Inflammatory macrophage treated with lipopolysaccharide for 4 hours (primary cell): ENCODE results near the gene WDR41.

Source experiments
- DNase-seq: peaks from one replicate; pipeline ENCODE4 v3.0.0-alpha.2; 2020

The WDR41 gene

DNA sequence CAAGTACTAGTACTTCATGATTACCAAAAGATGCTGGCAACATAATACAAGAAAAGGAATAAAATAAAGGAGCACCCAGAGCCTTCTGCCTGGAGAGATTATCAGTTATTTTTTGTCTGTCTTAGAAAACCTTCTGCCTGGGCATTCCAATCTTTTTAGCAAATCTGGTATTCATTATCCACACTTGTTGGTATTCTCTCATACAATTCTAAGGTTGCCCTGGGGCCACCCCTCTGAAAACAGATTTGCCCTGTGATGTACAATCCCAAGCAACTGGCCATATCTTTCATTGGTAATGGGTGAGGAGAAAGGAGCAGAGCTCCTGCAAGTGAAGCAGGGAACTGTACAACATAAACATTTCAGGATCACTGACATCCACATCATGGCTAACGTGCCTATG is 47.8 kb downstream of the WDR41 start:
- no peak for DNase-seq

DNA sequence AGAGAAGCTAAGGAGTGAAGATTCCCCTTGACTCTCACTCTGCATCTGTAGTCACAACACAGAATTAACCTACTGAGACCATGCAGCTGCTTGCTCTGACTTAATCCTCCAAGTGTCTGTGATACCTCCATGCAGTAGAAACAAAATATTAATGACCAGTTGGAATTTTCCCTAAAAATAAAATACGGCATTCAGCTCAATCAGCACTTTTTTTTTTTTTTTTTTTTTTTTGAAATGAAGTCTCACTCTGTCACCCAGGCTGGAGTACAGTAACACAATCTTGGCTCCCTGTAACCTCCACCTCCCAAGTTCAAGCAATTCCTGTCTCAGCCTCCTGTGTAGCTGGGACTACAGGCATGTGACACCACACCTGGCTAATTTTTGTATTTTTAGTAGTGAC is 48.4 kb downstream of the WDR41 start:
- no peak for DNase-seq

DNA sequence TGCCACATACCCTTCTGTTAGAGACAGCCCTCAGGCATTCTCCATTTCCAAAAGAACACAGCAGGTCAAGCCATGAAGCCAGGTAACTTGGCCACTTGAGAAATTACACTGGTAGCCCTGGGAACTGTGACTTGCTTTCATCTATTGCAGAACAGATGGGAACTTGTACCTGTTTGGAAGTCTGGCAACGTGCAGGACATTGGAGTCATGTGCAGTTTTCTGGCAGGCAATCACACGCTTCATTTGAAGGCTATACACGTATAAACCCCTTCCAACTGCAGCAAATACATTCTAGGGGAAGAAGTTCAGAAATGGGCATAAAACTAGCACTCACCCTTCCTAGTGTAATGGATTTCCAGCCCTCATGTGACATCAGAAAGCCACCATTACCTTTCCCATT is 54.0 kb downstream of the WDR41 start:
- no peak for DNase-seq

DNA sequence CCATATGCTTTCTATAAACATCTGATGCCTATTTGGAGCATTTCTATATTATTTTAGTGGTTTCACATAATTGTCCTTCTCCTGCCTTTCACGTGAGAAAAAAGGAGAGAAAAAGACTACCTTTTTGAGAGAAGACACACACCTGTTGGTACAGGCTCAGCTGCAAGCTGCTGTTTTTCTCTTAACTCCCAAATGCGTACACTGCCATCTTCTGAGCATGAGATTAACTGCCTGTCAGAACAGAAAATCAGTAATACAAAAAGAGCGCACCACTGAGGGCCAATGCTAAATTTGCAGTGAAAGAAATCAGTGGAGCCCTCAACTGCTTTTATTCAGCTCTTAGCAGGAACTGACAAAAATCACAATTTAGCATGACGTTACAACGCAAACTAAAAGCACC is 54.9 kb downstream of the WDR41 start:
- DNase-seq = no peak

DNA sequence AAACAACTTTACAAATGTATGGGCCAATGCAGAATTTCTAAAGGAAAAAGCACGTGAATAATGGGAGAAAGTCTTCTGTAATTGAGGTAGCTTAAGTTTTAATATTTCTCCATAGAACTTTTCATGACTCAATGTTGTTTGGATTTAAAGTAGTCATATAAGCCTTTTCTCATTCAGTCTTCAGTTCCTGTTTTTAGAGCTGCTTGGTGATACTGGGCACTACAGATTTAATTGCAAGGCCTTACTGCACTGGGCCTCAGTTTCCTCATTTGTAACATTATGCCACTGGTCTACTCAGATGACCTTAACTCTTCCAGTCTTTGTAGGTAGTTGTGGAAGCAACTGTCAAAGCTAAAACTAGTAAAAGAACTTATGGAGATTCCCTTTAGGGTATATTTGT is 60.4 kb downstream of the WDR41 start:
- no peak for DNase-seq

DNA sequence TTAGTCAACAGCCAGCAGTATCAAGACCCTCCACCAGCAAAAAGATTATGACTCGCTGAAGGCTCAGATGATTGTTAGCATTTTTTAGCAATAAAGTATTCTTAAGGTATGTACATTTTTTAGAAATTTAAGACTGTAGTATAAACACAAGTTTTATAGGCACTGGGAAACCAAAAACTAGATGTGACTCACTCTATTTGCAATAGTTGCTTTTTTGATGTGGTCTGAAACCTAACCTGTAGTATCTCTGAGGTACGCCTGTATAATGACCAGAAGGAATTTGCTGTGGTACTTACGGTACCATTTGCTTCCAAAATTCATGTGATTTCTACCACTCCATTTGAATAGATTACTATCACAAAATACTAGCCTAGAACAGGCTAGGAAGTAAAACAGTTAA is 60.8 kb downstream of the WDR41 start:
- no peak for DNase-seq

DNA sequence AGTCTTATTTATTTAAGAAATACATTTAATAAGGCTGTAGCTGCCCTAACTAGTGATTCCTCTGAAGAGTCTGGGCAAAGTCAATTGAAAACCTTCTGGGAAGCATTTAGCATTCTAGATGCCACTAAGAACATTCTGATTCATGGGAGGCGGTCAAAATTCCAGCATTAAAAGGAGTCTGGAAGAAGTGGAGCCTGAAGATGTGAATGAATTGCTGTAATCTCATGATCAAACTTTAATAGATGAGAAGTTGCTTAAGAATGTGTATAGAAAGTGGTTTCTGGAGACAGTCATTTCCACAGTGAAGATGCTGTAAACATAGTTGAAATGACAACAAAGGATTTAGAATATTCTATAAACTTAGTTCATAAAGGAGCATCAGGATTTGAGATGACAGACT is 61.4 kb downstream of the WDR41 start:
- no peak for DNase-seq

DNA sequence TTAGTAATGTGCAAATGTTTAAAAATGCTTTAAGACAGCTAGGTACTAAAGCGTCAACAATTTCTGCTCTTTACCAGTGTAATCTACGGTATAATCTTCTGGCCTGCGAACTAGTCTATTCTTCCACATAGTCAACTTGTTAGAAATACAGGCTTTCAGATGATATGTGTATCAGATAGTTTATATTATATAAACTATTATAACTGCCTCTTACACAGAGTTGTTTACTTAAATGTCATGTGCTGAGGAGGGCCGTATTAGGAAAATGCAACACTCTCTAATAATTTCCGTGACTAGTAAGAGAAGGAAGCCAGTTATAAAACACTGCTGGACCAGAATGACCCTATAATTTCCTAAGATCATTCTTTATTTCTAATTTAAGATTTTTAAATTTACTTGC is 63.6 kb downstream of the WDR41 start:
- DNase-seq = no peak

DNA sequence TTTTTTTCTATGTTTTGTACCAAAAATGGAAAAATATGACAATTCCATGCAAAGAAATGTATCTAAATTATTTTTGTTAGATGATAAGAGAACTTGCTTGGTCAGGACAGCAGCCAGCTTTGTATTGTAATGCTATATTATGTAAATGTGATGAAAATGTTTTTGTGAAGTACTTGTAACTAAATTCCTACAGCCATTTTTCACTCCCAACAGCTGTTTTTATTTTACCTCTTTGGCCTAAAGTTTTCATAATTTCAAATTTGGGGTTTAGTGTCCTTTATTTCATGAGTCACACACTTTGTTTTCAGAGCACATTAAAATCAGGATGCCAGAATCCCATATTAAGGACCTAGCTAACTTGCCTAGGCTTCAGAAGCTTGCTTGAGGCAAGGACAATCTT is 64.1 kb downstream of the WDR41 start:
- DNase-seq = no peak

DNA sequence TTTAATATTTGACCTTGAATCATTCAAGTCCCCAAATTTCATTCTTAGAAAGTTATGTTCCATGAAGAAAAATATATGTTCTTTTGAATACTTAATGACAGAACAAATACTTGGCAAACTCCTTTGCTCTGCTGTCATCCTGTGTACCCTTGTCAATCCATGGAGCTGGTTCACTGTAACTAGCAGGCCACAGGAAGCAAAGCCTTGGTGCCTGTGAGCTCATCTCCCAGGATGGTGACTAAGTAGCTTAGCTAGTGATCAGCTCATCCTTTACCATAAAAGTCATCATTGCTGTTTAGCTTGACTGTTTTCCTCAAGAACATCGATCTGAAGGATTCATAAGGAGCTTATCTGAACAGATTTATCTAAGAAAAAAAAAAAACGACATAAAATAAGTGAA is 65.4 kb downstream of the WDR41 start:
- DNase-seq = no peak

DNA sequence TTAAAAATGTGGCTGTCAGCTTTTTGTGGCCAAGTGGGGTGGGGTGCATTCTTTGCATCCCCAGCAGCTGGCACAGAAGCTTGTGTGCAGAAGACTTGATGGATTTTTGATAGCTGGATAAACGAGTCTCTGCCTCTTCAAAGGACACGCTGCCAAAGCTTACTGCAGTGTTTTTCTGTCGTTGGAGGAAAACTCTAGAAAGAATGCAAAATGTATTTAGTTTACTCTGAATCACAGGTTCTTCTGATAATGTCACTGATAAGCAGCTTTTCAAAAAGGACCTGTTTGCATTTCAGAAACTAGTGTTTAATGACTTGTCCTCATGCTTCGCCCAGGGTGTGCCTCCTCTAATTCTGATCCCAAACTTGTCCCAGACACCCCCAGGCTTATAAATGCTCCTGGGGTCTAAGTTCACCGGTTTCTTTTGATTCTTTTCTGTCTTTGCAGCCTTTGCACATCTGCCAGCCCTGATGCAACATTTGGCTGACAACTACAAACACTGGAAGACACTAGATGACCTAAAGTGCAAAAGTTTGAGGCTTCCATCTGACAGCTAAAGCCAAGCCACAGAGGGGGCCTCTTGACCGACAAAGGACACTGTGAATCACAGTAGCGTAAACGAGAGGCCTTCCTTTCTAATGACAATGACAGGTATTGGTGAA is 66.0 kb downstream of the WDR41 start:
- DNase-seq = no peak

DNA sequence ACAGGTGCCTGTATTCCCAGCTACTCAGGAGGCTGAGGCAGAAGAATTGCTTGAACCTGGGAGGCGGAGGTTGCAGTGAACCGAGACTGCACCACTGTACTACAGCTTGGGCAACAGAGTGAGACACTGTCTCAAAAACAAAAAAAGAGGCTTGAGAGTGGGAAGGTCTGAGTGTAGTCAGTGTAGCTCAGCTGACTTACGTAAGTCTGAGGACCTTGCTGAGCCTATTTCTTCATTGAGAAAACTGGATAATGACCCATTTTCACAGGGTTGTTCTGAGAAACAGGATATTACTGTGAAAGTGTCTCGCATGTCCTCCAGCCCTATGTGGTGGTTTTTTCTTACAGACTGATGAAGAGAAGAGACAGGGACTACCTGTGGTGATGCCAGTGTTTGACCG is 66.7 kb downstream of the WDR41 start:
- no peak for DNase-seq

DNA sequence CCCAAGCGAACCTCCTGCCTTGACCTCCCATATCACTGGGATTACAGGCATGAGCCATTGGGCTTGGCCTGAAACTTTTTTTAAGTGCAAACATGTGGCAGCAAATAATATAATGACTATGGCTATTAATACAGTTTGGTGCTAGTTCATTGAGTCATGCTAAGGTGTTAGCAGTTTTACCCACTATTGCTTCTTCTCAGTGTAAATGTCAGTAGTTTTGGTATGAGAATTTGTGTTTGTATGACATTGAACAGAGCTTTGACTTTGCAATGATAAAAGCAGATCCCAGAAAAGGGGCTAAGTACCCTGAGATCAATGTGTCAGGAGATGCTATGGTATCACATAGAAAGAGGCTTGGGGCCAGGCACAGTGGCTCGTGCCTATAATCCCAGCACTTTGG is 67.2 kb downstream of the WDR41 start:
- no peak for DNase-seq

DNA sequence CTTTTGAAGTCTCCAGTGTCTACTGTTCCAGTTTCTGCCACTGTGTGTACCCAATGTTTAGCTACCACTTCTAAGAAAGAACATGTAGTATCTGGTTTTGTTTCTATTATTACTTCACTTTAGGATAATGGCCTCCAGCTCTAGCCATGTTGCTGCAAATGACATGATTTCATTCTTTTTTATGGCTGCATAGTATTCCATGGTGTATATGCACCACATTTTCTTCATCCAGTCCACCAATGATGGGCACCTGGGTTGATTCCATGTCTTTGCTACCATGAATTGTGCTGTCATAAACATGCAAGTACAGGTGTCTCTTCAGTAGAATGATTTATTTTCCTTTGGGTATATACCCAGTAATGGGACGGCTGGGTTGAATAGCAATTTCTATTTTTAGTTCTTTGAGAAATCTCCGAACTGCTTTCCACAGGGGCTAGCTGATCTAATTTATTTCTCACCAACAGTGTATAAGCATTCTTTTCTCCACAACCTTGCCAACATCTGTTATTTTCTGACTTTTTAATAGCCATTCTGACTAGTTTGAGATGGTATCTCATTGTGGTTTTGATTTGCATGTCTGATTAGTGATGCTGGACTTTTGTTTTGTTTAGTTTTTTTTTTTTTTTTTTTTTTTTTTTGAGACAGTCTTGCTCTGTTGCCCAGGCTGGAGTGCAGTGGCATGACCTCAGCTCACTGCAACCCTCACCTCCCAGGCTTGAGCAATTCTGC is 68.9 kb downstream of the WDR41 start:
- no peak for DNase-seq

DNA sequence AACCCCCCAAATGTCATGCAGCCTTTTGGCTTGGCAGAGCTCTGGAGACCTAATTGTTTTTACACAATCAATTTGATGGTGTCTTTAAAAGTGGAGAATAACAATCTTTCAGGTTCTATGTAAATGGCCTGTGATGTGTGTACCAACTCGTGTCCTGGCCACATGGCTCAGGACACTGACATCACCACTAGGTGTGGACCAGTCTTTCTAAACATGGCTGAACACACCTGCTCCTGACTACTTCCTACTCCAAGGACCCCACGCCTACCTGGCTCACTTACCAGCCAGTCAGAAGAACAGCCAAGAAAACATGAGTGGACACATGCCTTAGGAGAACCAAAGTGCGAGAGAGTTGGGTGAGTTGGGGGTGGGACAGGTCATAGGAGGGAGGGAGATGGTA is 71.2 kb downstream of the WDR41 start:
- DNase-seq = no peak

DNA sequence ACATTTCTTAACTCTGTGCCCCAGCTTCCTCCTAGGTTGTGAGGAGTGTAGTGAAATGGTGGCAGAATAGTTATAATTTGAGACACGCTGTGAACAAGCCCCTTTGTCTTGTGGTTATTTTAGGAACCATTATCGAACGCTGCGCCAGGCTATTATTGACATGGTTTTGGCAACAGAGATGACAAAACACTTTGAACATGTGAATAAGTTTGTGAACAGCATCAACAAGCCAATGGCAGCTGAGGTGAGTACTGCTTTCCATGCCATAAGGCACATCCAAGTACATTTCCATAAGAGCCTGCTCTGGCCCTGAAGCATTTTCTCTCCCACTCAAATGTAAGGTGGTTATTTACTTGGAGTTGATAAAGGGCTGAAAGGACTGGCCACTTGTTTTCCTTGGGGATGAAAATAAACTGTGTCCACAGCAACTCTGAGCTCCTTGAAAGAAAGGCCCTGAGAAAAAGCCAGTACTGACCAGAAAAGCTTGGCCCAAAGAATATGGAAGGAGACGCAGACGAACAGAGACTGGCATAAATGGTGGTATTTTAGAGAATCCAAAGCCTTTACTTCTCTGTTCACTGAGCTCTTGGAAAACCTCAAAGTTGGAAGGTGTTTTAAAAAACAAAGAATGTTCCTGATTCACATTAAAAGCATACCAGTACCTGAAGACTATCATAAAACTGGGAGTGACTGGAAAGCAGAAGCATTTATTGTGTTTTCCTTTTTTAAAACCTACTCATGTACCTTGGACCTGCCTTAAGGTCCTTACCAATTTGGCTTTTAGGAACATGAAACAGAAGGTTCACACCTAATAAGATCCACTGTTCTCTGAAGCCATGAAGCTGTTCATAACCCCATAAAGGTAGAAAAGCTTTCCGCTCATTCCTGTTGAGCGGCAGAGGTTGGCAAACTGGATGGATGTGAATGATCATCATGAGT is 72.2 kb downstream of the WDR41 start:
- no peak for DNase-seq

DNA sequence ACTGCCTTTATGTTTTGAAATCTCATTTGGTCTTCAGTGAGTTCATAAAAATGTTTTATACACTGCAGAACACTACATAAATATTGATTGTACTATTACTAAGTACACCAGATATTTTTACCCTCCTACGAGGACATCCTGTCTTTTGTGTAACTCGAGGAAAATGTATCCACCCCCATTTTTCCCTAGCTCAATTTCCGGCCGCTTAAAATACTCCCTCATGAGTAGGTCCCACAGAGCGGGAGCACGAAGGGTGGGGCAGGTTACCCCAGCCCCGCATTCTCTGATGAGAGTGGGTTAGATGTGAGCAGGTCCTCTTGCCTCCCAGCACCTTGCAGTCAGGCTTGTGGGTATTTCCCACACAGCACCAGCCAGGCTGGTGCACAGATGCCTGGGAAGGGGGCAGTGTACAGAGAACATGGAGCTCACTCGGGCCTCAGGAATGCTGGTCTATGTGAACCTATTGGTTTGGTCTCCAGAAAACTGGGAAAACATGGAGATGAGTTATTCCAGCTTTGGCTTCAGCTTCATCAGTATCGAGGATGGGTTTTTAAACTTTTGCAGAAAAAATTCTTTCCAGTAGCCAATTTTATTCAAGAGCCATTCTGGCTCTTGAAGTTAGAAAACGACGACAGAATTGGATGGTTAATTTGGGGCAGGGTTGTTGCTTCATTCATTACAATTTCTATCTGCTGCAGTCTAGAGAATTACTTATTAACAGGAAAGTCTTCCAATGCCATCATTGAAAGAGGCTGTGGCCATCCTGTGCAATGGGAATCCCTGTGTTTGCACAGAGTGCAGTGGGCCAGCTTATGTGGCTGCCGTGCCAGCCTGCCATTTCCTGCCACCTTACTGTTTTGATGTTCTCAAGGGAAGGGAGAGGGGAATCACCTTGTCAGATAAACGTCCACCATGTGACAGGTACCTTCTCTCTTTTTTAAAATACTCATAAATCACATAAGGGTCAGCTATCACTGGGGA is 73.2 kb downstream of the WDR41 start:
- DNase-seq = no peak

DNA sequence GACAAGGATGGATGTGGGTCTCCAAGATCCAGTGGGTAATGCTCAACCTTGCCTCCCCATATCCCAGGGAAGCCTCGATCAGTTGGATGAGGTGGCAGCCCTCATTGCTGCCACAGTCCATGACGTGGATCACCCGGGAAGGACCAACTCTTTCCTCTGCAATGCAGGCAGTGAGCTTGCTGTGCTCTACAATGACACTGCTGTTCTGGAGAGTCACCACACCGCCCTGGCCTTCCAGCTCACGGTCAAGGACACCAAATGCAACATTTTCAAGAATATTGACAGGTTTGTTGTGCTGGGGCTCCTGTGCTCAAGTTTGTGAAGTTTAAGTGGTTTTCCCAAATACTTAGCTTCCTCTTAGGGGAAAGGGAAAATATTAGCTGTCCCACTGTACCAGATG is 74.0 kb downstream of the WDR41 start:
- no peak for DNase-seq

DNA sequence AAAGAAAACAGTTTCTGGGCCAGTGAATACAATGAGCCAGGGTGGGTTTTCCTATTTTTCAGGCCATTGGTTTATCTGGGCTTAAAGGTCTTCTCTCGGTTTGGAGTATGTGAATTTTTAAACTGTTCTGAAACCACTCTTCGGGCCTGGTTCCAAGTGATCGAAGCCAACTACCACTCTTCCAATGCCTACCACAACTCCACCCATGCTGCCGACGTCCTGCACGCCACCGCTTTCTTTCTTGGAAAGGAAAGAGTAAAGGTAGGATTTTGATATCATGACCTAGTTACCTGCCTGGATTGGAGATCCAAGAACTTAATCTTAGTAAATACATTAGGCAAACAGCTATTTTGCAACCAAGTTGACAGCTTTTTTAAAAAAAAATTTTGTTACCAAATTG is 79.1 kb downstream of the WDR41 start:
- no peak for DNase-seq

DNA sequence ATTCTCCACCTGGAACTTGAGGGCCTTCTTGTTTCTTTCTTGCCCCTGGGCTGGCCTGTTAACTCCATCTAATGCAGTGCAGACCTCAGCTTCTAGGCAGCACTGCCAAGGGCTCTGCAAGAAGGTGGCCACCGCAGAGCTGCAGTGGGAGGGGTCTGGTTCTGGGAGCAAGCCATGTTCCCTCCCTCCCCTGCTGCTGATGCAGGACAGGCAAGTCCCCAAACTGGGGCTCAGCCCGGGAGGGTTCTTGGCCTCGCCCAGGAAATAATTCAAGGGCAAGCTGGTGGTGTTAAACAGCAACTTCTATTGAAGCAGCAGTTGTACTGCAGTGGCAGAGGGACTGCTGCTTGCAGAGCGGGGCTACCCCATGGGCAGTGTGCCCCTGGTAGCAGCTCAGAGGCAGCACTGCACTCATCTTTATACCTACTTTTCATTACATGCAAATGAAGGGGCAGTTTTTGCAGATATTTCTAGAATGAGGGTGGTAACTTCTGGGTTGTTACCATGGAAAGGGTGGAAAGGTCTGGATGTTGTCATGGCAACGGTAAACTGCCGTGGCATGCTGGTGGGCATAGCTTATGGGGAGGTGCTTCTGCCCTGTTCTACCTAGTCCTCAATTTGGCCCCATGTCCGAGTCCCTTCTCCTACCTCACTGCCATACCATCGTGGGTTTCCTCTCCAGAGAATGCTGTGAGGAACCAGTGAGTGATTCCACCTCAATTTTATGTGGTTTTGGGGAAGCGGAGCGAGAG is 82.1 kb downstream of the WDR41 start:
- DNase-seq = no peak

DNA sequence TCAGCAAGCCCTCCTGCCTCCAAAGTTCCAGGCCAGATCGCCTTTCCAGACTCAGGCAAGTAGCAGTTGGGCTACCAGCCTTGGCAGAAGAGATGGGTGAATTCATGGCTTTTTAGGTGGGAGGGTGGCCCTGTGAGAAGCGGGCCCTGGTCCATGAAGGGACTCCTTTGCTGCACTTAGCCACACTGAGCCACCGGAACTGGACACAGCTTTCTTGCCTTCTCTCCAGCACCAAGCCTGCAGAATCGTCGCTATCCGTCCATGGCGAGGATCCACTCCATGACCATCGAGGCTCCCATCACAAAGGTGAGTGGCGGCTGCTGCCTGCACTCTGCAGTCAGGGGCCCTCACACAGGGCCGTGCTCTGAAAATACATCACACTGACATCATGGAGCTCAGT is 85.0 kb downstream of the WDR41 start:
- DNase-seq = no peak

DNA sequence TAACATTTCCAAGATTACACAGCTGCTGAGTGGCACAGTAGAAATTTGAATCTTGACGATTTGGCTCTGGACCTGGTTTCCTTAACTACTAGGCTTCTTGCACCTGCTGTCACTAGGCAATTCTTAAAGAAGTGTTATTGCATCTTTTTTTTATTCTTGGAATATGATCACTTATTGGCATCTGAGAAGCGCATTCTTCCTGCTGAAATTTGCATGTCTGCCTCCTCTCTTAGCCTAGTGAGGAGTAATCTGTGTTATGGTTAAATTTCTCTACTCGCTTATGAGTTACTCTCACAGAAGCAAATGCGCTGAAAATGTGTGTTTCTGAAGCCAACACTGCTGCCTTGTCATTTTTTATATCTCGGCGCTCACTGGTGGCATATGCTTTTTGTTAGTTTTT is 89.3 kb downstream of the WDR41 start:
- no peak for DNase-seq
